Neural progenitor cell (in vitro differentiated cells): ENCODE data around the gene MTMR4.

Experiments used
- EZH2 ChIP-seq: fragments of 200-600 bp; sonication (generic); IDR thresholded peaks from 2 replicates; pipeline ENCODE4 v1.6.1; 2017; ENCODE audit warnings: antibody characterized with exemption, mild to moderate bottlenecking, moderate library complexity
- EZH2phosphoT487 ChIP-seq: fragments of 200-600 bp; sonication (generic); IDR thresholded peaks from 2 replicates; pipeline ENCODE4 v1.6.1; 2017; ENCODE audit warnings: antibody characterized with exemption
- TF ChIP-seq, protein P1 (sequence below): fragments of 200-600 bp; sonication (generic); IDR thresholded peaks from 2 replicates; pipeline ENCODE4 v1.5.1; 2017; ENCODE audit warnings: antibody characterized with exemption, mild to moderate bottlenecking

GRCh38 chr17:58508341-58509067, 5.9 kb downstream of the MTMR4 start:
- TF ChIP-seq, protein P1, sequence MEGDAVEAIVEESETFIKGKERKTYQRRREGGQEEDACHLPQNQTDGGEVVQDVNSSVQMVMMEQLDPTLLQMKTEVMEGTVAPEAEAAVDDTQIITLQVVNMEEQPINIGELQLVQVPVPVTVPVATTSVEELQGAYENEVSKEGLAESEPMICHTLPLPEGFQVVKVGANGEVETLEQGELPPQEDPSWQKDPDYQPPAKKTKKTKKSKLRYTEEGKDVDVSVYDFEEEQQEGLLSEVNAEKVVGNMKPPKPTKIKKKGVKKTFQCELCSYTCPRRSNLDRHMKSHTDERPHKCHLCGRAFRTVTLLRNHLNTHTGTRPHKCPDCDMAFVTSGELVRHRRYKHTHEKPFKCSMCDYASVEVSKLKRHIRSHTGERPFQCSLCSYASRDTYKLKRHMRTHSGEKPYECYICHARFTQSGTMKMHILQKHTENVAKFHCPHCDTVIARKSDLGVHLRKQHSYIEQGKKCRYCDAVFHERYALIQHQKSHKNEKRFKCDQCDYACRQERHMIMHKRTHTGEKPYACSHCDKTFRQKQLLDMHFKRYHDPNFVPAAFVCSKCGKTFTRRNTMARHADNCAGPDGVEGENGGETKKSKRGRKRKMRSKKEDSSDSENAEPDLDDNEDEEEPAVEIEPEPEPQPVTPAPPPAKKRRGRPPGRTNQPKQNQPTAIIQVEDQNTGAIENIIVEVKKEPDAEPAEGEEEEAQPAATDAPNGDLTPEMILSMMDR = no peak
- TF ChIP-seq EZH2 = no peak
- no peak for TF ChIP-seq EZH2phosphoT487
